H9 (cell line): ENCODE results near the gene MATK. TPM values are rescaled to one million over a fixed set of nuclear protein-coding genes. Genes with fewer than 3 reads are reported as not detected.

ENCODE experiments used
- DNase-seq: peaks from one replicate; pipeline ENCODE4 v3.0.0-alpha.2; 2017
- H2AFZ ChIP-seq: one replicate; pipeline ENCODE4 v1.6.1; 2013; ENCODE audit warnings: mild to moderate bottlenecking, low read length, control low read depth, moderate library complexity
- H2AK5ac ChIP-seq: 2 replicates; pipeline ENCODE4 v1.6.1; 2013; ENCODE audit warnings: low read length, control low read depth, mixed read lengths; ENCODE audit not compliant: insufficient read length
- H2BK120ac ChIP-seq: one replicate; pipeline ENCODE4 v1.6.1; 2013; ENCODE audit warnings: low read depth, mild to moderate bottlenecking, low read length, control low read depth, inconsistent platforms; ENCODE audit not compliant: poor library complexity, severe bottlenecking
- H2BK12ac ChIP-seq: 2 replicates; pipeline ENCODE4 v1.6.1; 2013; ENCODE audit warnings: low read length, control low read depth, mixed read lengths, low read depth; ENCODE audit not compliant: insufficient read length
- H2BK15ac ChIP-seq: 2 replicates; pipeline ENCODE4 v1.6.1; 2013; ENCODE audit warnings: low read depth, low read length, control low read depth
- H2BK20ac ChIP-seq: one replicate; pipeline ENCODE4 v1.6.1; 2013; ENCODE audit warnings: low read depth, mild to moderate bottlenecking, low read length, control low read depth, inconsistent platforms; ENCODE audit not compliant: poor library complexity, severe bottlenecking
- H2BK5ac ChIP-seq: 2 replicates; pipeline ENCODE4 v1.6.1; 2013; ENCODE audit warnings: low read length, control low read depth, mixed read lengths; ENCODE audit not compliant: insufficient read length
- H3K14ac ChIP-seq: 2 replicates; pipeline ENCODE4 v1.6.1; 2013; ENCODE audit warnings: low read length, control low read depth; ENCODE audit not compliant: insufficient read depth
- H3K18ac ChIP-seq: 2 replicates; pipeline ENCODE4 v1.6.1; 2013; ENCODE audit warnings: low read depth, mild to moderate bottlenecking, mixed read lengths, low read length, control low read depth; ENCODE audit not compliant: insufficient read length
- H3K23ac ChIP-seq: 2 replicates; pipeline ENCODE4 v1.6.1; 2013; ENCODE audit warnings: low read length, control low read depth, mixed read lengths, low read depth; ENCODE audit not compliant: insufficient read length
- H3K23me2 ChIP-seq: 2 replicates; pipeline ENCODE4 v1.6.1; 2013; ENCODE audit warnings: low read depth, mild to moderate bottlenecking, mixed read lengths, low read length, control low read depth; ENCODE audit not compliant: insufficient read length, poor library complexity, severe bottlenecking
- H3K27ac ChIP-seq: 2 replicates; pipeline ENCODE4 v1.5.1; 2013; ENCODE audit warnings: low read length, control low read depth, mixed read lengths, low read depth; ENCODE audit not compliant: insufficient read length
- H3K27me3 ChIP-seq: 2 replicates; pipeline ENCODE4 v1.6.1; 2013; ENCODE audit warnings: low read length, control low read depth, inconsistent platforms; ENCODE audit not compliant: insufficient read depth
- H3K4ac ChIP-seq: 2 replicates; pipeline ENCODE4 v1.6.1; 2013; ENCODE audit warnings: low read depth, mild to moderate bottlenecking, control low read depth, inconsistent platforms, low read length, moderate library complexity
- H3K4me1 ChIP-seq: 2 replicates; pipeline ENCODE4 v1.6.1; 2013; ENCODE audit warnings: low read length, control low read depth, inconsistent platforms; ENCODE audit not compliant: insufficient read depth
- H3K4me2 ChIP-seq: 2 replicates; pipeline ENCODE4 v1.6.1; 2013; ENCODE audit warnings: low read length, control low read depth, mixed read lengths; ENCODE audit not compliant: insufficient read length, insufficient read depth
- H3K56ac ChIP-seq: 2 replicates; pipeline ENCODE4 v1.6.1; 2013; ENCODE audit warnings: low read depth, mild to moderate bottlenecking, mixed read lengths, low read length, control low read depth; ENCODE audit not compliant: insufficient read length
- H3K79me1 ChIP-seq: 2 replicates; pipeline ENCODE4 v1.6.1; 2013; ENCODE audit warnings: low read depth, mild to moderate bottlenecking, moderate library complexity, low read length, control low read depth, inconsistent platforms; ENCODE audit not compliant: insufficient read depth, poor library complexity, severe bottlenecking
- H3K79me2 ChIP-seq: 2 replicates; pipeline ENCODE4 v1.6.1; 2013; ENCODE audit warnings: low read length, control low read depth, inconsistent platforms; ENCODE audit not compliant: insufficient read depth
- H3K9ac ChIP-seq: 2 replicates; pipeline ENCODE4 v1.6.1; 2013; ENCODE audit warnings: low read length, control low read depth, mixed read lengths; ENCODE audit not compliant: insufficient read length; ENCODE audit errors: extremely low read depth
- H3K9me3 ChIP-seq: one replicate; pipeline ENCODE4 v1.6.1; 2013; ENCODE audit warnings: low read depth, low read length, inconsistent platforms; ENCODE audit not compliant: control insufficient read depth
- H3T11ph ChIP-seq: one replicate; pipeline ENCODE4 v1.6.1; 2013; ENCODE audit warnings: mild to moderate bottlenecking, low read length, control low read depth, inconsistent platforms
- H4K20me1 ChIP-seq: one replicate; pipeline ENCODE4 v1.6.1; 2013; ENCODE audit not compliant: control insufficient read depth, insufficient read length, insufficient read depth
- H4K5ac ChIP-seq: 2 replicates; pipeline ENCODE4 v1.6.1; 2013; ENCODE audit warnings: low read depth, mild to moderate bottlenecking, mixed read lengths, low read length, control low read depth; ENCODE audit not compliant: insufficient read length
- H4K8ac ChIP-seq: replicated peaks from 2 replicates; pipeline ENCODE4 v1.6.1; 2013; ENCODE audit warnings: low read length, control low read depth, mixed read lengths, low read depth; ENCODE audit not compliant: insufficient read length
- H4K91ac ChIP-seq: 2 replicates; pipeline ENCODE4 v1.6.1; 2013; ENCODE audit warnings: low read depth, mild to moderate bottlenecking, moderate library complexity, mixed read lengths, low read length, control low read depth; ENCODE audit not compliant: insufficient read length
- H3K27ac Mint-ChIP-seq, 3 experiments: 2 replicates in 2 of 3; 3 replicates in 1 of 3; pipeline ENCODE4 v1.8.0; 2020 to 2021; ENCODE audit warnings: mixed read lengths in 3 of 3, mild to moderate bottlenecking in 1 of 3, moderate library complexity in 1 of 3
- H3K27me3 Mint-ChIP-seq: 2 replicates; pipeline ENCODE4 v1.8.0; 2021; ENCODE audit warnings: low read depth, mild to moderate bottlenecking, moderate library complexity, mixed read lengths
- H3K36me3 Mint-ChIP-seq, 3 experiments: 2 replicates in 2 of 3; 3 replicates in 1 of 3; pipeline ENCODE4 v1.8.0; 2020 to 2021; ENCODE audit warnings: low read depth in 3 of 3, mixed read lengths in 3 of 3; ENCODE audit not compliant: insufficient read depth in 1 of 3
- H3K4me1 Mint-ChIP-seq, 2 experiments: 2 replicates each; pipeline ENCODE4 v1.8.0; 2020; ENCODE audit warnings: mixed read lengths in 2 of 2
- H3K4me3 Mint-ChIP-seq, 2 experiments: 2 replicates in 1 of 2; 3 replicates in 1 of 2; pipeline ENCODE4 v1.8.0; 2020 to 2021; ENCODE audit warnings: mild to moderate bottlenecking in 2 of 2, mixed read lengths in 2 of 2, moderate library complexity in 1 of 2
- H3K9me3 Mint-ChIP-seq, 2 experiments: 2 replicates in 1 of 2; 3 replicates in 1 of 2; pipeline ENCODE4 v1.8.0; 2020; ENCODE audit warnings: mild to moderate bottlenecking in 2 of 2, mixed read lengths in 2 of 2, moderate library complexity in 1 of 2
- CTCF ChIP-seq: fragments of 200-600 bp; sonication (generic); conservative IDR thresholded peaks from 3 replicates; pipeline ENCODE4 v1.8.0; 2021; ENCODE audit warnings: antibody characterized with exemption, mild to moderate bottlenecking
- WGBS: extraction: QIAGEN DNeasy Blood & Tissue Kit; methylation state at CpG from one replicate; pipeline ENCODE4 v1.1.7; 2013; ENCODE audit warnings: missing lambda C conversion rate, low lambda C conversion rate, mixed read lengths; ENCODE audit not compliant: insufficient read length; ENCODE audit errors: extremely low coverage; 5-methylcytosine and 5-hydroxymethylcytosine counted together
- total RNA-seq: library from RNA; stranded (reverse); gene quantifications from 2 replicates; pipeline ENCODE4 v1.2.1, GENCODE V29; 2021

MATK gene
- total RNA-seq, 1 experiment from 2014 or later, result 13.5 TPM

- no peaks in the 10 kb centered on the region for H3K27me3 ChIP-seq
- no peak overlapping the region for H2BK15ac ChIP-seq
- H3K4me3 Mint-ChIP-seq, result peak overlapping the region; percentile 92 to 96
- H3K23ac ChIP-seq, result no peak overlapping the region
- no peak overlapping the region for H2AK5ac ChIP-seq
- no peak overlapping the region for H3K9ac ChIP-seq
- peaks cover 3 to 22% (median 19%) of the 10 kb centered on the region in 3 experiments; a peak in 5 of 7 replicates for H3K36me3 Mint-ChIP-seq
- no peak overlapping the region for H3K18ac ChIP-seq
- H3K27me3 Mint-ChIP-seq, result no peaks in the 10 kb centered on the region
- H3K14ac ChIP-seq, result no peak overlapping the region
- no peaks in the 10 kb centered on the region for H3K4me1 ChIP-seq
- H4K91ac ChIP-seq, result no peak overlapping the region
- no peak overlapping the region for H3K27ac ChIP-seq
- no peak overlapping the region for H2BK12ac ChIP-seq
- no peak overlapping the region for H4K8ac ChIP-seq
- H3K56ac ChIP-seq, result no peak overlapping the region
- no peak overlapping the region for H4K5ac ChIP-seq
- no peaks in the 10 kb centered on the region; a peak in 1 of 5 replicates for H3K9me3 Mint-ChIP-seq
- H3K79me1 ChIP-seq, result peaks cover 5% of the 10 kb centered on the region
- H3K4me2 ChIP-seq, result no peak overlapping the region
- TF ChIP-seq CTCF, result no peak
- H2BK120ac ChIP-seq, result no peak overlapping the region
- H3K9me3 ChIP-seq, result no peaks in the 10 kb centered on the region
- H2AFZ ChIP-seq, result no peak overlapping the region
- peaks cover 4 to 14% of the 10 kb centered on the region in 2 experiments; a peak in 3 of 4 replicates for H3K4me1 Mint-ChIP-seq
- H3K27ac Mint-ChIP-seq, result peak overlapping the region in 2 of 3 experiments; percentile 95 to 98; a peak in 3 of 7 replicates
- no peak overlapping the region for H2BK5ac ChIP-seq
- DNase-seq, result no peak
- WGBS, result no CpG with 5 or more reads among the region's 1 CpG
- H4K20me1 ChIP-seq, result no peaks in the 10 kb centered on the region
- no peak overlapping the region for H3K4ac ChIP-seq
- no peak overlapping the region for H3T11ph ChIP-seq
- H3K79me2 ChIP-seq, result no peaks in the 10 kb centered on the region
- peaks cover 4% of the 10 kb centered on the region for H3K23me2 ChIP-seq
- H2BK20ac ChIP-seq, result no peak overlapping the region
Measured at GRCh38 chr19:3762130-3762473, 24.1 kb downstream of the MATK start.
